ENCODE results near the gene GALK2.

GRCh38 chr15:49155834-49156627 is 14.0 kb upstream of the GALK2 start:
- TF ChIP-seq, protein P1, sequence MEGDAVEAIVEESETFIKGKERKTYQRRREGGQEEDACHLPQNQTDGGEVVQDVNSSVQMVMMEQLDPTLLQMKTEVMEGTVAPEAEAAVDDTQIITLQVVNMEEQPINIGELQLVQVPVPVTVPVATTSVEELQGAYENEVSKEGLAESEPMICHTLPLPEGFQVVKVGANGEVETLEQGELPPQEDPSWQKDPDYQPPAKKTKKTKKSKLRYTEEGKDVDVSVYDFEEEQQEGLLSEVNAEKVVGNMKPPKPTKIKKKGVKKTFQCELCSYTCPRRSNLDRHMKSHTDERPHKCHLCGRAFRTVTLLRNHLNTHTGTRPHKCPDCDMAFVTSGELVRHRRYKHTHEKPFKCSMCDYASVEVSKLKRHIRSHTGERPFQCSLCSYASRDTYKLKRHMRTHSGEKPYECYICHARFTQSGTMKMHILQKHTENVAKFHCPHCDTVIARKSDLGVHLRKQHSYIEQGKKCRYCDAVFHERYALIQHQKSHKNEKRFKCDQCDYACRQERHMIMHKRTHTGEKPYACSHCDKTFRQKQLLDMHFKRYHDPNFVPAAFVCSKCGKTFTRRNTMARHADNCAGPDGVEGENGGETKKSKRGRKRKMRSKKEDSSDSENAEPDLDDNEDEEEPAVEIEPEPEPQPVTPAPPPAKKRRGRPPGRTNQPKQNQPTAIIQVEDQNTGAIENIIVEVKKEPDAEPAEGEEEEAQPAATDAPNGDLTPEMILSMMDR (optimal IDR thresholded peaks at IDR 0.05 in 1 of 3, IDR thresholded peaks at IDR 0.05 in 1 of 3, conservative IDR thresholded peaks at IDR 0.05 in 1 of 3; ENCODE audit: extremely low read depth in 1 of 3, insufficient read depth in 2 of 3, low read length in 3 of 3) = no peak
- TF ChIP-seq EZH2 (IDR thresholded peaks at IDR 0.05; ENCODE audit: low read length) = no peak

All from keratinocyte (primary cell).